Ovary (tissue), 9 donors: ENCODE results near the gene GLYATL1. TPM values are rescaled to one million over a fixed set of nuclear protein-coding genes. Genes with fewer than 3 reads are reported as not detected.

ENCODE experiments used
- DNase-seq, 5 donors: peaks; one replicate each; pipeline ENCODE4 v3.0.0-alpha.2; 2019 to 2020
- H3K27ac ChIP-seq, 2 donors: fragments of 200-600 bp; one replicate each; pipeline versions ENCODE4 v1.5.1 to v1.8.0; 2019 to 2022
- H3K27me3 ChIP-seq: fragments of 200-600 bp; one replicate; pipeline ENCODE4 v1.8.0; 2022
- H3K36me3 ChIP-seq: fragments of 200-600 bp; sonication (generic); one replicate; pipeline ENCODE4 v1.5.1; 2019
- H3K4me1 ChIP-seq: one replicate; pipeline ENCODE4 v1.8.1; 2013; ENCODE audit warnings: mild to moderate bottlenecking, moderate library complexity; ENCODE audit not compliant: insufficient read depth
- H3K4me3 ChIP-seq: fragments of 200-600 bp; sonication (generic); one replicate; pipeline ENCODE4 v1.5.1; 2017
- H3K9me3 ChIP-seq, 2 donors: fragments of 200-600 bp in 1 of 2; sonication (generic) in 1 of 2; one replicate each; pipeline versions ENCODE4 v1.5.1 to v1.8.1; 2013 to 2019; ENCODE audit warnings: mild to moderate bottlenecking in 1 of 2, moderate library complexity in 1 of 2
- CTCF ChIP-seq, 3 donors: fragments of 450-650 bp in 2 of 3; fragments of 200-600 bp in 1 of 3; IDR thresholded peaks; one replicate each; pipeline versions ENCODE4 v1.5.1 to v1.8.0; 2016 to 2022; ENCODE audit warnings: antibody characterized with exemption in 3 of 3, mild to moderate bottlenecking in 1 of 3
- EP300 ChIP-seq: sonication (generic); formaldehyde crosslinking; IDR thresholded peaks from one replicate; pipeline ENCODE4 v1.6.1; 2017; ENCODE audit warnings: antibody characterized with exemption
- POLR2A ChIP-seq: fragments of 450-650 bp; IDR thresholded peaks from one replicate; pipeline ENCODE4 v1.6.1; 2017; ENCODE audit warnings: antibody characterized with exemption, mild to moderate bottlenecking, moderate library complexity
- WGBS, 3 donors: extraction: QIAGEN DNeasy Blood & Tissue Kit in 1 of 3; methylation state at CpG; one replicate each; pipeline versions ENCODE4 v1.1.5 to v1.1.7; 2013 to 2017; 5-methylcytosine and 5-hydroxymethylcytosine counted together
- intact Hi-C, 4 donors: fragments of 100-400 bp; cut with DNase I; formaldehyde crosslinking; loops; one replicate each; pipeline versions ENCODE4 v1.11.0 to v1.15.1; 2022 to 2023
- polyA plus RNA-seq, 2 donors: library from polyadenylated mRNA; stranded (reverse); fragments of 200-250 nt in 1 of 2; fragments of 350-450 nt in 1 of 2; fragmentation: Illumina TruSeq in 1 of 2; extraction: RNeasy Lipid Tissue Mini Kit (QIAGEN cat#74804) in 1 of 2; gene quantifications; one replicate each; pipeline ENCODE4 v1.2.3, GENCODE V29; 2013 to 2014
- total RNA-seq, 7 donors: library from RNA; depleted of rRNA in 2 of 7; stranded (reverse); fragments of >200 nt in 2 of 7; fragmentation: NEBNext Ultra II Directional in 3 of 7; extraction: Animal tissue kit (Norgen Biotek cat#: 25700) in 3 of 7; gene quantifications; one replicate each; pipeline versions ENCODE4 v1.1.0 to v1.2.4, GENCODE V29; 2016 to 2023
- donor health status: DM: no; HTN: no; CAD: no; lungs with moderate emphysema.
- donor health status: DM: no; HTN: no; CAD: no.
- donor health status: Bipolar disorder and iron deficiency.
- donor health status: DM: yes; HTN: yes; CAD: no.
- donor health status: DM: no; HTN: no; CAD: no.
- donor health status: DM: yes; HTN: yes; CAD: no.

The GLYATL1 gene
- total and polyA plus RNA-seq, 9 donors: 0.02 to 1.5 (median 0.23) TPM; not detected in 6

- intact Hi-C loops: loop anchor here in 1 of 4 donors (5.0 kb wide), 1 partner anchor 746 kb away; no protein-coding TSS in a partner anchor
- H3K27me3 ChIP-seq: no peaks in the 10 kb centered on the region
Measured at GRCh38 chr11:58902881-58903280, 36.4 kb upstream of the GLYATL1 start.

GRCh38 chr11:58905011-58905720 lies 34.1 kb upstream of the GLYATL1 start:
- Histone ChIP-seq H3K27me3 (no peaks in the 10 kb centered on the region), H3K4me3 (no peak overlapping the region), H3K9me3 (no peaks in the 10 kb centered on the region), H3K4me1 (peaks cover 2% of the 10 kb centered on the region), H3K36me3 (no peaks in the 10 kb centered on the region), H3K27ac (no peak overlapping the region)
- 3 to 6% (median 4%) methylated on average over 28 to 41 of the region's 41 CpGs for WGBS, 3 donors
- TF ChIP-seq EP300 (no peak), CTCF (IDR thresholded peaks at IDR 0.05) (no peak), POLR2A (no peak)
- intact Hi-C loops: no loop called here
- no peak for DNase-seq

More at GRCh38 chr11:58902881-58903280, 36.4 kb upstream of the GLYATL1 start:
- 72 to 83% (median 74%) methylated on average over 1 of the region's 1 CpG for WGBS, 3 donors
- no peak overlapping the region for H3K27ac ChIP-seq
- H3K4me3 ChIP-seq: no peak overlapping the region
- DNase-seq: no peak
- H3K9me3 ChIP-seq: no peaks in the 10 kb centered on the region
- peaks cover 2% of the 10 kb centered on the region for H3K4me1 ChIP-seq
- no peaks in the 10 kb centered on the region for H3K36me3 ChIP-seq
- no peak for TF ChIP-seq EP300
- no peak for TF ChIP-seq POLR2A
- TF ChIP-seq CTCF (IDR thresholded peaks at IDR 0.05): no peak

- Histone ChIP-seq H3K4me3 (no peak overlapping the region), H3K27me3 (no peaks in the 10 kb centered on the region), H3K9me3 (no peaks in the 10 kb centered on the region), H3K4me1 (peaks cover 2% of the 10 kb centered on the region), H3K27ac (no peak overlapping the region), H3K36me3 (no peaks in the 10 kb centered on the region)
- intact Hi-C loops: no loop called here
- no peak for DNase-seq
- WGBS, 3 donors: 5 to 9% (median 6%) methylated on average over 28 to 33 of the region's 33 CpGs
- TF ChIP-seq CTCF (IDR thresholded peaks at IDR 0.05) (no peak), POLR2A (no peak), EP300 (no peak)
Measured at GRCh38 chr11:58905721-58906547, 33.4 kb upstream of the GLYATL1 start.

GRCh38 chr11:58907780-58908179 lies 31.5 kb upstream of the GLYATL1 start:
- Histone ChIP-seq H3K4me1 (peaks cover 2% of the 10 kb centered on the region), H3K27me3 (no peaks in the 10 kb centered on the region), H3K27ac (no peak overlapping the region), H3K36me3 (no peaks in the 10 kb centered on the region), H3K4me3 (no peak overlapping the region), H3K9me3 (no peaks in the 10 kb centered on the region)
- intact Hi-C loops: no loop called here
- WGBS, 3 donors: 80 to 86% (median 85%) methylated on average over 3 of the region's 3 CpGs
- TF ChIP-seq CTCF (IDR thresholded peaks at IDR 0.05) (no peak), EP300 (no peak), POLR2A (no peak)
- no peak for DNase-seq
